IPS DF 6.9 (cell line): ENCODE data around the gene FGFBP2.

ENCODE experiments used
- DNase-seq: peaks from one replicate; pipeline ENCODE4 v3.0.0-alpha.2; 2013; ENCODE audit warnings: low read depth, low spot score
- H3K27ac ChIP-seq: one replicate; pipeline ENCODE4 v1.5.1; 2013; ENCODE audit warnings: low read length, control low read depth
- H3K27me3 ChIP-seq: 2 replicates; pipeline ENCODE4 v1.6.1; 2013; ENCODE audit warnings: mild to moderate bottlenecking, low read length; ENCODE audit not compliant: control insufficient read depth, insufficient read depth
- H3K36me3 ChIP-seq: 2 replicates; pipeline ENCODE4 v1.6.1; 2013; ENCODE audit warnings: low read length; ENCODE audit not compliant: control insufficient read depth, insufficient read depth
- H3K4me1 ChIP-seq: 2 replicates; pipeline ENCODE4 v1.6.1; 2013; ENCODE audit warnings: low read length; ENCODE audit not compliant: control insufficient read depth, insufficient read depth
- H3K4me3 ChIP-seq: 2 replicates; pipeline ENCODE4 v1.5.1; 2013; ENCODE audit warnings: mild to moderate bottlenecking, low read length
- H3K9me3 ChIP-seq: 2 replicates; pipeline ENCODE4 v1.6.1; 2013; ENCODE audit warnings: low read length, inconsistent platforms; ENCODE audit not compliant: control insufficient read depth, insufficient read depth
- WGBS: extraction: QIAGEN DNeasy Blood & Tissue Kit; methylation state at CpG from one replicate; pipeline ENCODE4 v1.1.7; 2013; ENCODE audit warnings: mixed read lengths, missing lambda C conversion rate; ENCODE audit not compliant: insufficient read length, insufficient coverage; 5-methylcytosine and 5-hydroxymethylcytosine counted together

The FGFBP2 gene

DNA sequence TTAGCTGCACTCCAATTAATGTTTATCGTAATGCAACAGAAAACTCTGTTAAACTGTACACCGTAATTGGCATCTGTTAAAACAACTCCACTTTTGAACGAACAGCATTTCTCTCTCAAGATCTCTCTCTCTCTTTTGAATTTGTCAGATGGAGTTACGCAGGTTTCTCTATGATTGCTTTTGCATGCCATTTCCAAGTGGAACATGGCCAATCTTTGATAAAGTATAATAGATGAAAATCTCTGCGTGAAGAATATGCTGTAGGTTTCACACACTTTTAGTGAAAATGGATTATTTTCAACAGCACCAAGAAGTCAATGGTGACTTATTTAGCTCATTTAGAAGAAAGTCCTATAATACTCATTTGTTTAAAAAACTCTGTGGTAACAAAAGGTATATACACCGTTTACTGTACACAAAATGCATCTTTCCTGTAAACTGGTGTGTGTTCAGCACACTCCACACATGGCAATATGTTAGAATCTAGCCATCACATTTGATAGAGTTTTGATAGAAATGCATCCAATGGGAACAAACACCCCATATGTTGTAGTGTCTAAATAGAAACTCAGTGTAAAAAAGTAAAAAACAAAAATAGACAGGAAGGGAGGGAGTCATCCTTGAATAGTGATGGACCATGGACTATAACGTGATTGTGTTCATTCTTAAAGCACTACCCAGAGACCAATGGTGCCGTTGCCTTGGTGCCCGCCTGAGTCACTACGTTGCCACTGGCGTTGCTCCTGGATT is 5.8 kb upstream of the FGFBP2 start:
- no peaks in the 10 kb centered on the region for H3K9me3 ChIP-seq
- no peak for DNase-seq
- no peaks in the 10 kb centered on the region for H3K27me3 ChIP-seq
- H3K36me3 ChIP-seq, result no peaks in the 10 kb centered on the region; the same call in 1 of the 2 replicates
- no peak overlapping the region for H3K27ac ChIP-seq
- H3K4me3 ChIP-seq, result no peak overlapping the region
- WGBS, result no CpG with 5 or more reads among the region's 11 CpGs
- no peaks in the 10 kb centered on the region for H3K4me1 ChIP-seq

- H3K27ac ChIP-seq, result no peak overlapping the region
- WGBS, result no CpG with 5 or more reads among the region's 5 CpGs
- no peaks in the 10 kb centered on the region; the same call in 1 of the 2 replicates for H3K36me3 ChIP-seq
- no peaks in the 10 kb centered on the region for H3K27me3 ChIP-seq
- no peak for DNase-seq
- no peak overlapping the region for H3K4me3 ChIP-seq
- no peaks in the 10 kb centered on the region for H3K9me3 ChIP-seq
- H3K4me1 ChIP-seq, result no peaks in the 10 kb centered on the region
Observed at GRCh38 chr4:15965325-15965724, 2.4 kb upstream of the FGFBP2 start.

GRCh38 chr4:15964159-15964558 is 1.2 kb upstream of the FGFBP2 start:
- no peak overlapping the region for H3K4me3 ChIP-seq
- no peak overlapping the region for H3K27ac ChIP-seq
- H3K9me3 ChIP-seq, result no peaks in the 10 kb centered on the region
- no peaks in the 10 kb centered on the region for H3K27me3 ChIP-seq
- DNase-seq, result no peak
- WGBS, result no CpG with 5 or more reads among the region's 5 CpGs
- no peaks in the 10 kb centered on the region; the same call in 1 of the 2 replicates for H3K36me3 ChIP-seq
- no peaks in the 10 kb centered on the region for H3K4me1 ChIP-seq

DNA sequence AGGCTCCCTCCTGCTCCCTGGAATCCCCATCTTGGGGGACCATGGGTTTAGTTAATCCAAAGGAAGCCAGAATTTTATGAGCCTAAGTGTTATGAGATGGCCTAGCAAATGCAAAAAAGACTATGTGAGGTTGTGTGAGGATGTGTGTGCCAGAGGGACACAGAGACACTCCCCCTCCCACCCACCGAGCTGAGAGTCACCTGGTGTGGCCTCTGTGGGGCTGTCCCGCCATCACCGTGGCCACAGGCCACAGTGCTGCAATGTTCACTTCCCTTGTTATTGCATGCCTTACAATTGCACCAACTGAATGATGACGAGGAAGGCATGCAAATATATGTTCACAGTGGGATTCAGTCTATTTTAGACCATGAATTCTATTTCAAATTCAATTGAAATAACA is 601 bp upstream of the FGFBP2 start:
- no peak for DNase-seq
- Histone ChIP-seq H3K27me3 (no peaks in the 10 kb centered on the region), H3K9me3 (no peaks in the 10 kb centered on the region), H3K36me3 (no peaks in the 10 kb centered on the region), H3K4me1 (no peaks in the 10 kb centered on the region), H3K27ac (no peak overlapping the region), H3K4me3 (no peak overlapping the region)
- WGBS, result no CpG with 5 or more reads among the region's 4 CpGs

- no peaks in the 10 kb centered on the region for H3K27me3 ChIP-seq
- H3K27ac ChIP-seq, result no peak overlapping the region
- no peak for DNase-seq
- H3K36me3 ChIP-seq, result no peaks in the 10 kb centered on the region
- no CpG with 5 or more reads among the region's 16 CpGs for WGBS
- H3K4me1 ChIP-seq, result no peaks in the 10 kb centered on the region
- H3K9me3 ChIP-seq, result no peaks in the 10 kb centered on the region
- H3K4me3 ChIP-seq, result no peak overlapping the region
Observed at GRCh38 chr4:15961781-15962510, 1.0 kb downstream of the FGFBP2 start.

- Histone ChIP-seq H3K4me1 (no peaks in the 10 kb centered on the region), H3K27ac (no peak overlapping the region), H3K27me3 (no peaks in the 10 kb centered on the region), H3K4me3 (no peak overlapping the region), H3K36me3 (no peaks in the 10 kb centered on the region), H3K9me3 (no peaks in the 10 kb centered on the region)
- no peak for DNase-seq
- no CpG with 5 or more reads among the region's 2 CpGs for WGBS
Observed at GRCh38 chr4:15958562-15958961, 4.4 kb downstream of the FGFBP2 start.

DNA sequence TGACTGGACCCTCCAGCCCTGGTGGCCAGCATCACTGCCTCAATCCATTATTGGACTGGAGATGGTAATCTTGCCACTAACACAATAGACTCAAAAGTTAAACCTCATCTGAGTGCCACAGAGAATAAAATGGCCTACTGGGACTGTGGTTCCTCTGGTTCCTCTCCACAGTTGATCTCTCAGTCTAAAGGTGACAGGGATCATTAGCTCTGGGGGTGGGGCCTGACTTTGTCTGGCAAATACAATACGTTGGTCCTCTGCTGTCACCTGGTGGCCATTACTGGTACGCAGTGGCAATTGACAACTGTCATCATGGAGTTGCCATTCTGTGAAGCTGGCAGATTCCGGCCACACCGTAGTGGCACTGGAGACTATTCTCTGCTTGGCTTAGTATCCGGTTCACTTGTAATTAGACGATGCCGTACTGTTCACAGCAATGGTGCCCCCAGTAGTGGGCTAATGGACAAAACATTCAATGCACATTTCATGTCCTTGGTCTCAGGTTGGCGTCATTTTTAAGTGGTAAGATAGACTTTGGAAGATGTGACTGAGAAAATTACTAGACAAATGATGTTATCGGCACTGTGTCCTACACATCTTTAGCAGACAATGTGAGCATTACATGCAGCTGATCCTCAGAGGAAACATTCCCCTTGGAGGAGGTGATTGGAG is 6.7 kb downstream of the FGFBP2 start:
- peak; percentile 63 for DNase-seq
- Histone ChIP-seq H3K27ac (no peak overlapping the region), H3K4me1 (no peaks in the 10 kb centered on the region), H3K27me3 (no peaks in the 10 kb centered on the region), H3K9me3 (no peaks in the 10 kb centered on the region), H3K36me3 (no peaks in the 10 kb centered on the region), H3K4me3 (no peak overlapping the region)
- WGBS, result no CpG with 5 or more reads among the region's 9 CpGs

GRCh38 chr4:15955670-15956069 is 7.3 kb downstream of the FGFBP2 start:
- no peak for DNase-seq
- Histone ChIP-seq H3K9me3 (no peaks in the 10 kb centered on the region), H3K4me1 (no peaks in the 10 kb centered on the region), H3K27me3 (no peaks in the 10 kb centered on the region), H3K27ac (no peak overlapping the region), H3K36me3 (no peaks in the 10 kb centered on the region), H3K4me3 (no peak overlapping the region)
- no CpG with 5 or more reads among the region's 3 CpGs for whole genome bisulfite sequencing

DNA sequence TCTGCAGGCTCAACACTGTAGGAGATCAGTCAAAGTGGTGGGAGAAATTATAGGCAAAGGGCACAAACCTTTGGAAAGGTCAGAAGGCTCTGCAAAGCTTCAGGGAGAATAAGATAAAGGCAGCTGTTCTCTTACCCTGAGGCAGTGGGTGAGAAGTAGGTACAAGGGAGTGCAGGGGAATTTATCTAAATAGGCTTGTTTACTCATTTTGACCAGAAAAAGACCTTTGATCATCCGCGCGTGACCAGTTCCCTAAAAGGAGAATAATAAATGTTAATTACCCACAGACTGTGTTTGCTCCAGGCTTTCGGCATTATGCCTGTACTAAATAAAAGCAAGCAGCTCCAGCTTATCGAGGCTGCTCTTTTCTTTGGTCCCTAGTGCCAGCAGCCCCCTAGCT is 9.3 kb downstream of the FGFBP2 start:
- Histone ChIP-seq H3K9me3 (no peaks in the 10 kb centered on the region), H3K4me1 (no peaks in the 10 kb centered on the region), H3K36me3 (no peaks in the 10 kb centered on the region), H3K4me3 (no peak overlapping the region), H3K27me3 (no peaks in the 10 kb centered on the region), H3K27ac (no peak overlapping the region)
- no peak for DNase-seq
- WGBS, result no CpG with 5 or more reads among the region's 5 CpGs

DNA sequence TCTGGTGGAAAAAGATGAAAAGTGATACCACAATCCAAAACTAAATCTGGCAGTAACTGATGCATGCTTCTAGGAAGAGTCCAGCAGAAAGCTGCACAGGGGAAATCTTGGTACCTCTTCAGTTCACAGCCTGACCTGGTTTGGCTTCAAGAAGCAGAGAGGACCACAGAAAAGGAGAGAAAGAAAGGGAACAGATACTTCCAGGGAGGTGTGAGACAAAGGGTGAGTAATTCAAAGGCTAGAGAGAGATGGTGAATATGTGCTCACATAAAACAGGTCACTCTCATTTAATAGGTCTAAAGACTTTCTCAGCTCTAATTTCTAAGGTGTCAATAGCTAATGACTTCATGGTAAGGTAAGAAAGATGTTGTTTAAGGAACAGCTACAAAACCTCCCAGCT is 11.2 kb downstream of the FGFBP2 start:
- Histone ChIP-seq H3K9me3 (no peaks in the 10 kb centered on the region), H3K4me3 (no peak overlapping the region), H3K36me3 (no peaks in the 10 kb centered on the region), H3K27ac (no peak overlapping the region), H3K4me1 (no peaks in the 10 kb centered on the region), H3K27me3 (no peaks in the 10 kb centered on the region)
- DNase-seq, result no peak
